ENCODE results near the gene TIMM17B.
A peak's percentile ranks its signal among the peaks of the same experiment; 100 is the strongest.
"Not testable (repeated sequence)": the region's sequence is repeated elsewhere in the genome, so short reads cannot be mapped to it uniquely, and the experiment has no call there.

The TIMM17B gene

GRCh38 chrX:48893556-48894348 is 3.8 kb downstream of the TIMM17B start:
- no peak for DNase-seq

GRCh38 chrX:48892896-48893295 is 4.7 kb downstream of the TIMM17B start:
- no peak for DNase-seq

DNA sequence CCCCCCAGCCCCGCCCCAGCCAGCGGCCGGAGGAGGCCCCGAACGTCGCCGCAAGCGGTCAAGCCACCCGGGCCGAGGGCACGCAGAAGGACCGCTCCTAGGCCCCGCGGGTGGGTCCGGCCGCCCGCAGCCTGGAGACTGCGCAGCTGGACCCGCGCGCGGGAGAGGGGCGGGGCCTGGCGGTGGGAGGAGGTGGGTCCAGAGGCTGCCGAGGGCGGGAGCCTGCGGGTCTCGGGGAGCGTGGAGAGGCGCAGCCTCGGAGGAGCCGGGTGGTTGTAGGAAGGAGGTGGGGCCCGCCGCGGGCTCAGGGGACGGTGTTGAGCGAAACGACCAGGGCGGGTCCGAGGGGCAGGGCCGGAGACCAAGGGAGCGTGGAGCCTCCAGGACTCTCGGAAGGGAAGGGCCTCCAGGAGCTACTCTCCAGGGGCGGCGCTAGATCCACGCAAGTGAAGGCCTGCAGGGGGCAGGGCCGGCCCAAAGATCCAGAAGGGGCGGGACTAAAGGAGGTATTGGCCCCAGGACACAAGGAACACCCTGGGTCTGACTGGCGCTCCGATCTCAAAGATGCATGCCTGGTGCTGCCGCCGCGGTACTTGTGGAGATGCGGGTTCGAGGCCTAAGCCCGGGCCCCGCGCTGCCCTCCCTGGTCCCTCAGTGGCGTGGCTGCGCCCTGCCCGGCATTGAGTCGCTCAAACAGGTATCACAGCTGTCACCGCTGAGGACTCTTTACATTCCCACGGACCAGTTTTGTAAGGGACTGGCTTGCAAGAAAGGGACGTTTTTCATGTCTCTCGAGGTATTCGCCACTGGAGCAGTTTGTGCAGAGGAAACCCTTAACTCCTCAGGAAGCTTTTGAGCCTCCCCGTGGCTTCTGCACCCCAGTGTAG is 5.9 kb downstream of the TIMM17B start:
- peak; percentile 76 for DNase-seq

DNA sequence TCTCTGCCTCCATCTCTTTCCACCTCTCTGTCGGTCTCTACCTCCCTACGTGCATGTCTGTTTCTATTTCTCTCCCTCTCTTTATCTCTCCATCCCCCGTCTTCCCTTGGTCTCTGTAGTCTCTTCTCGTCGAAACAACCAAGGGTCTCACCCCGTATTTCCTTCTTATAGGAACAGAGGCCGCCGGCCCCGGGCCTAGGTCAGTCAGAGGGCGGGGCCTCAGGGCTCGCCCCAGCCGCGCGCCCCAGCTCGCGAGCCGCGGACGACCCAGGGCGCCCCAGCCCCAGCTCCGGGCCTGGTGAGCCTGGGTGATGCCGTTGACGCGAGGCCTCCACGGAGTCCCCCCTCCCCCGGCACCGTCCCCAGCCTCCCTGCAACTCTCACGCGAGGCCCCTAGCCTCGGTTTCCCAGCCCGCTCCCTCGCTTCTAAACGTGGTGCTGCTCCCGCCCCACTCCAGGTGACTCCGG is 6.6 kb downstream of the TIMM17B start:
- peak; percentile 8 for DNase-seq

DNA sequence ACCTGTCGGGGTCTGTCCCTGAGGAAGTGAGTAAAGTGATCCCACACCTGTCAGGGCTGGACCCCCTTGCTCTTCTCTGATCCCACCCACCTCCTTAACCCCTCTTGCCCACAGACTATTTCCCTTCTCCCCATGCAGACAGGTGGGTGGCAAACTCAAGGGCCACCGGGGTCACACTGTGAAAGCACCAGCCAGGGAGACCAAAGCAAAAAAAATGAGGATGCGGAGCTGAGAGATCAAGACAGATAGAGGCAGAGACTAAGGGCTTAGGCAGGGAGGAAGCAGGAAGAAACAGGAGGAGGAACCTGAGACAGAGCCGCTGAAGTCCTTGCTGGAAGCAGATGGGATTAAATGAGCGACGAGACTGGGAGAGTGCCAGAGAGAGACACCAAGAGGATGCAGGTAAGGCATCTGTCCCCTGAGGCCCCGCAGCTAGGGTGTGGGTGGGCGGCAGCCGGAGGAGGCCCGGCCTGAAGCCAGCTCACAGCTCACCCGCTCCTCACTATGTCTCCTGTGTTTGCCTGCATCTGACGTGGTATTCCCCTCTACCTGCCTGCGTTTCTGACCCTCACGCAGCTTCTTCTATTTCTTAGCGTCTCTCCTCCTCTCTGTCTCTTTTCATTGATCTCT is 7.2 kb downstream of the TIMM17B start:
- DNase-seq = peak; percentile 10

DNA sequence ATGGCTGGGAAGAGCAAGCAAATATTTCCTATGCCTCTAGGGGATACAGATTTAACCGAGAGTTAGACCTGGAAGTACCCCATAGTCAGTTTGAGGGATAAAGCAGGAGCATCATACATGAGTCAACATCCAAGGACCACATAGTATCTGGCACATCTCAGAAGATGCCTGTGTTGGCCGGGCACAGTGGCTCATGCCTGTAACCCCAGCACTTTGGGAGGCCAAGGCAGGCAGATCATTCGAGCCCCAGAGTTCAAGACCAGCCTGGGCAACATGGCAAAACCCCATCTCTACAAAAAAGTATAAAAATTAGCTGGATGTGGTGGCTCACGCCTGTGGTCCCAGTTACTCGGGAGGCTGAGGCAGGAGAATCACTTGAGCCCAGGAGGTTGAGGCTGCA is 11.0 kb downstream of the TIMM17B start:
- DNase-seq = not testable (repeated sequence)

DNA sequence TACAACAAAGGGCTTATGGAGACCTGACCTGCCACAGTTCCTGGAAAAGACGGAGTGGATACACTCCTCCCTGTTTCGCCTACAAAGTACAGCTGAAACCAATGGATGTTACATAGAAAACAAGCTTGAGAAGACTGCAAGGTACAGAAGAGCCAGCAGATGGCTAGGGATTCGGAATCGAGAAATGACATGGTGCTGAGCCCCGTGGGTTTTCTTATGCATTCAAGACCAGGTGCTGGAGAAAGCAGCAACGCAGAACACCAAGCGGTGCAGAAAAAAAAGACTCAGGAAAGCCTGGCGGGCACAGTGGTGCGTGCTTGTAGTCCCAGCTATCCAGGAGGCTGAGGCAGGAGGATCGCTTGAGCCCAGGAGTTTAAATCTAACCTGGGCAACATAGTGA is 13.8 kb downstream of the TIMM17B start:
- no peak for DNase-seq

DNA sequence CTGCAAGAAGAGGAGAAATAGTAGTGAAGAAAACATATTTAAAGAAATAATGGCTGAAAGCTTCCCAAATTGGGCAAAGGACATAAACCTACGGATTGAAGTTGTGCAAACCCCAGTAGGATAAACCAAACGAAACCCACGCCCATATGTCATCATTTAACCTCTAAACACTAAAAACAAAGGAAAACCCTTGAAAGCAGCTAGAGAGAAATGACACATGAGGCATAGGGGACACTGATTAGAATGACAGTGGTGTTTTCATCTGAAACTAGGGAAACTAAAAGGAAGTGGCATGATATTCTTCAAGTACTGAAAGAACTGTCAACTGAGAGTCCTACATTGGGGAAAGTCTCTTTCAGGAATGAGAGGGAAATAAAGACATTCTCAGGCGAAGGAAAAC is 20.6 kb downstream of the TIMM17B start:
- not testable (repeated sequence) for DNase-seq

- not testable (repeated sequence) for DNase-seq
These were observed 25.6 kb downstream of the TIMM17B start for GRCh38 chrX:48872017-48872416.

DNA sequence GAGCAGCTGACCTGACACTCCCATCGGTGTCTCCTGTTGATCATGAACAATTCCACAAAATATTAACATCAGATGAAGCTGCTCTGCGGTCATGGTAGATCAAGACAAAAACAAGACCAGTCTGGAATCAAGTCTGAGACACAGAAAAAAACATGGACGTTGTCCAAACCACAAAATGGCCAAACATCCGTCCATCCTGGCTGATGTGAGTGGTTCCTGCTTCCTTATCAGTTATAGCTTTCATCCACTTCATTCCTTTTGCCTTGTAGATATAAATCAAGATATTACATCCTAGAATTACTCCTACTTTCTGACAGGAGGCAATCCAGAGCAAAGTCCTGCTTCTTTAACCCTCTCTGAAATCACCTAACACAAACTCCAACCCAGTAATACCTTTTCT is 33.4 kb downstream of the TIMM17B start:
- no peak for DNase-seq

DNA sequence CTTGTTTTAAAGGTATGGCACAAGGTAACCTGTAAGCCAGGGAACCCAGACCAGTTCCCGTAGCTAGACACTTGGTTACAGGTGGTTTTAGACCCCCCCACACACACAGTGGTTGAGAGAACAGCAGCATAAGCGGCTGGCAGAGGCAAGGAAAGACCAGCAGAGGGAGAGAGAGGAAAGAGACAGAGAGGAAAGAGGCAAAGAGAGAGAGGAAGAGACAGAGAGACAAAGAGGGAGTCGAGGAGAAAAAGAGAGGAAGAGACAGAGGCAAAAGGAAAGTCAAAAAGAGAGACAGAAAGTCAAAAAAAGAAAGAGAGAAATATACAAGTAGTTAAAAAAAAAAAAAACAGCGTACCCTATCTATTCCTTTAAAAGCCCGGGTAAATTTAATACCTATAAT is 42.7 kb downstream of the TIMM17B start:
- no peak for DNase-seq

- DNase-seq = not testable (repeated sequence)
These were observed 43.3 kb downstream of the TIMM17B start for GRCh38 chrX:48854121-48854804.

DNA sequence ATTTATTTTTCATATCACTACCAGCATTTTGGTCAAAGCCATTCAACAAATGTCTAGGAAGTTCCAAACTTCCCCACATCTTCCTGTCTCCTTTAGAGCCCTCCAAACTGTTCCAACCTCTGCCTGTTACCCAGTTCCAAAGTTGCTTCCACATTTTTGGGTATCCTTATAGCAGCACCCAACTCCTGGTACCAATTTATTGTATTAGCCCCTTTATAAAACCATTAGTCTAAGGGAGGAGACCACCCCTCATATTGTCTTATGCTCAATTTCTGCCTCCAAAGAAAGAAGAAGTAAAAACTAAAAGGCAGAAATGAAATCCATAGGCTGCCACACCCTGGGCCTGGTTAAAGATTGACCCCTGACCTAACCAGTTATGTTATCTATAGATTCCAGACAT is 44.1 kb downstream of the TIMM17B start:
- not testable (repeated sequence) for DNase-seq

GRCh38 chrX:48852857-48853256 is 44.7 kb downstream of the TIMM17B start:
- DNase-seq = no peak

- DNase-seq = no peak
These were observed 48.7 kb downstream of the TIMM17B start for GRCh38 chrX:48848847-48849246.

Data from stimulated activated CD4-positive, alpha-beta T cell treated with anti-CD3 and anti-CD28 coated beads, Interleukin-4, amount 100 ng/mL, for 24 hours (primary cell).